ENCODE results near the gene PAWR. TPM values are rescaled to one million over a fixed set of nuclear protein-coding genes. Genes with fewer than 3 reads are reported as not detected.

PAWR gene
- total and polyA plus RNA-seq, 2 experiments from 2014 or later, result 54.4 to 62.6 TPM

DNA sequence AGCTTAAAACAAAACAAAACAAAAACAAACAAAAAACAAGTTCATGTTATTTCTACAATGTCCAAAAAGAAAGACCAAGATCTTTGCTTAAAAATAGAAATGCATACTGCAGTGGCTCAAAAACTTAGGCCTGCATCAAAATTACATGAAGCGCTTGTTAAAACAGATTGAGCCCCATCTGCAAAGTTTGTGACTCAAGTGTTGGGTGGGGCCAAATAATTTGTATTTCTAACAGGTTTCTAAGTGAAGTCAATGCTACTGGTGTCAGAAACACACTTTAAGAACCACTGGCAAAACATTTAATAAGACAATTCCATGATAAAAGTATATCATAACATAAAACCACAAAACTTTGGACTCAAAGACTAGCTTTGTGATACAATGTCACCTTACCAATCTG lies 105.6 kb downstream of the PAWR start:
- in situ Hi-C loops (cut with MboI), result no loop called here
- H3K27me3 ChIP-seq (replicated peaks; ENCODE audit: insufficient read depth), result no peaks in the 10 kb centered on the region
- H3K27ac ChIP-seq, result no peak overlapping the region
- DNase-seq, result no peak
- no peaks in the 10 kb centered on the region for H3K9me3 ChIP-seq (ENCODE audit: low read depth)
- 96 to 100% methylated on average over 1 of the region's 1 CpG for WGBS, 2 experiments (ENCODE audit: low coverage in 1 of 2, low lambda C conversion rate in 2 of 2, missing lambda C conversion rate in 2 of 2)
- no peak overlapping the region for H2AFZ ChIP-seq
- no peaks in the 10 kb centered on the region for H4K20me1 ChIP-seq (ENCODE audit: insufficient read depth)
- H3K4me3 ChIP-seq, result no peak overlapping the region
- H3K36me3 ChIP-seq (ENCODE audit: low read depth), result peaks cover 31% of the 10 kb centered on the region; the same call in 1 of the 2 replicates
- TF ChIP-seq EZH2 (IDR thresholded peaks at IDR 0.05; ENCODE audit: insufficient read depth, poor library complexity, severe bottlenecking), result no peak
- no peak for TF ChIP-seq EZH2phosphoT487 (IDR thresholded peaks at IDR 0.05; ENCODE audit: insufficient read depth, low read depth)
- H3K4me1 ChIP-seq (ENCODE audit: insufficient read depth), result no peaks in the 10 kb centered on the region
- H3K9ac ChIP-seq, result no peak overlapping the region
- peaks cover 17% of the 10 kb centered on the region for H3F3A ChIP-seq (ENCODE audit: insufficient read depth)
- H3K9me2 ChIP-seq (ENCODE audit: insufficient read depth), result no peaks in the 10 kb centered on the region
- peaks cover 6% of the 10 kb centered on the region; the same call in 1 of the 2 replicates for H3K79me2 ChIP-seq (ENCODE audit: insufficient read depth)
- H3K4me2 ChIP-seq (ENCODE audit: unreplicated experiment), result no peak overlapping the region

DNA sequence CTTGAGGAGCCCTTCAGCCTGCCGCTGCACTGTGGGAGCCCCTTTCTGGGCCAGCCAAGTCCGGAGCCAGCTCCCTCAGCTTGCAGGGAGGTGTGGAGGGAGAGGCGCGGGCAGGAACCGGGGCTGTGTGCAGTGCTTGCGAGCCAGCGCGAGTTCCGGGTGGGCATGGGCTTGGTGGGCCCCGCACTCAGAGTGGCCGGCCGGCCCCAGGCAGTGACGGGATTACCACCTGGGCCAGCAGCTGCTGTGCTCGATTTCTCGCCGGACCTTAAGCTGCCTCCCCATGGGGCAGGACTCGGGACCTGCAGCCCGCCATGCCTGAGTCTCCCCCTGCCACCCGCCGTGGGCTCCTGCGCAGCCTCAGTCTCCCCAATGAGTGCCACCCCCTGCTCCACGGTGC lies 116.9 kb downstream of the PAWR start:
- Histone ChIP-seq H3K9ac (no peak overlapping the region), H3K36me3 (ENCODE audit: low read depth) (peaks cover 24% of the 10 kb centered on the region), H2AFZ (no peak overlapping the region), H3K9me2 (ENCODE audit: insufficient read depth) (no peaks in the 10 kb centered on the region), H3K4me3 (no peak overlapping the region), H3K27me3 (replicated peaks; ENCODE audit: insufficient read depth) (no peaks in the 10 kb centered on the region), H3K27ac (no peak overlapping the region), H4K20me1 (ENCODE audit: insufficient read depth) (no peaks in the 10 kb centered on the region), H3F3A (ENCODE audit: insufficient read depth) (peaks cover 8% of the 10 kb centered on the region; the same call in 1 of the 2 replicates), H3K4me1 (ENCODE audit: insufficient read depth) (no peaks in the 10 kb centered on the region), H3K4me2 (ENCODE audit: unreplicated experiment) (no peak overlapping the region), H3K79me2 (ENCODE audit: insufficient read depth) (peaks cover 10% of the 10 kb centered on the region), H3K9me3 (ENCODE audit: low read depth) (no peaks in the 10 kb centered on the region)
- TF ChIP-seq EZH2phosphoT487 (IDR thresholded peaks at IDR 0.05; ENCODE audit: insufficient read depth, low read depth) (no peak), EZH2 (IDR thresholded peaks at IDR 0.05; ENCODE audit: insufficient read depth, poor library complexity, severe bottlenecking) (no peak)
- WGBS, 2 experiments (ENCODE audit: low coverage in 1 of 2, low lambda C conversion rate in 2 of 2, missing lambda C conversion rate in 2 of 2), result 98 to 99% methylated on average over 20 to 22 of the region's 22 CpGs
- in situ Hi-C loops (cut with MboI), result loop anchor here (25.0 kb wide), 1 partner anchor 163 kb away; no protein-coding TSS in a partner anchor
- no peak for DNase-seq

DNA sequence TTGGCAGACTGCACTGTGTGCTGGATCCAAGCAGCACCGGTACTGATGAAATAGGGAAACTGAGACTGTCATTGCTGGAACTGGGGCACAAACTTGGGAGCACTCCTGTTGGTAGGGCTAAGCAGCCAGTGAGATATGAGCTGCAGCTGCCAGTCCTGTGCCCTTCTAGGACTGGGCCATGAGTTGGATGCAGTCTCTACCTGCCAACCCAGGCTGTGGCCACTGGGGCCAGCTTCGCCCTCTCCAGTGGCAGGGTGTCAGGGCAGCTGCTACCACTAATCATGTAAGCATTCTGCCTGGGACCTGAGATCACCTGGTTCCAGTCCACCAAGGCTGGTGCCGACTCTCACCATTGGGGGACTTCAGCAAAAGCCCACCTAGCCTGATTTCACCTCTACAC lies 121.1 kb downstream of the PAWR start:
- Histone ChIP-seq H3K36me3 (ENCODE audit: low read depth) (peaks cover 30% of the 10 kb centered on the region), H3K27ac (no peak overlapping the region), H3F3A (ENCODE audit: insufficient read depth) (peaks cover 5% of the 10 kb centered on the region; the same call in 1 of the 2 replicates), H4K20me1 (ENCODE audit: insufficient read depth) (no peaks in the 10 kb centered on the region), H2AFZ (no peak overlapping the region), H3K27me3 (replicated peaks; ENCODE audit: insufficient read depth) (no peaks in the 10 kb centered on the region), H3K9me3 (ENCODE audit: low read depth) (no peaks in the 10 kb centered on the region), H3K4me2 (ENCODE audit: unreplicated experiment) (no peak overlapping the region), H3K4me1 (ENCODE audit: insufficient read depth) (no peaks in the 10 kb centered on the region), H3K79me2 (ENCODE audit: insufficient read depth) (peaks cover 16% of the 10 kb centered on the region), H3K9ac (no peak overlapping the region), H3K4me3 (no peak overlapping the region), H3K9me2 (ENCODE audit: insufficient read depth) (no peaks in the 10 kb centered on the region)
- no peak for TF ChIP-seq EZH2phosphoT487 (IDR thresholded peaks at IDR 0.05; ENCODE audit: insufficient read depth, low read depth)
- TF ChIP-seq EZH2 (IDR thresholded peaks at IDR 0.05; ENCODE audit: insufficient read depth, poor library complexity, severe bottlenecking), result no peak
- WGBS, 2 experiments (ENCODE audit: low coverage in 1 of 2, low lambda C conversion rate in 2 of 2, missing lambda C conversion rate in 2 of 2), result 80 to 83% methylated on average over 3 of the region's 3 CpGs
- in situ Hi-C loops (cut with MboI), result loop anchor here (25.0 kb wide), 1 partner anchor 168 kb away; no protein-coding TSS in a partner anchor
- DNase-seq, result no peak

DNA sequence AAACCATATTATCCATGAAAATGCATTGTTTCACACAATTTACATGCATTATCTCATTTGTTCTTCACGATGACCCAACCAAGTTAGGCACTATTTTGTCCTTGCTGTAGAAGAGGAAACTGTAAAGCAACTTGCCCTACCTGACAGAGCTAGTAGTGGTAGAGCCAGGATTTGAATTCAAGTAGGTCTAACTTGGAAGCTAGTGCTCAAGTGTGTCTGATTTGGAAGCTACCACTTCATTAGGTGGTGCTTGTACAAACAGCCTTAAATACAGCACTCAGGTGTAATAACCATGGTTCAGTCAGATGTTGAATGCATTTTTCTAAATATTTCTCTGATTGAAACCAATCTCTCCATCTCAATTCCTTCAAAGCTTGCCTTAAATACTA lies 123.6 kb downstream of the PAWR start:
- Histone ChIP-seq H3F3A (ENCODE audit: insufficient read depth) (0 out of 2 replicates have a peak, but pooled peaks cover 6% of the 10 kb centered on the region), H3K9me3 (ENCODE audit: low read depth) (no peaks in the 10 kb centered on the region), H3K27ac (no peak overlapping the region), H3K4me2 (ENCODE audit: unreplicated experiment) (no peak overlapping the region), H3K4me1 (ENCODE audit: insufficient read depth) (no peaks in the 10 kb centered on the region), H3K4me3 (no peak overlapping the region), H3K9me2 (ENCODE audit: insufficient read depth) (no peaks in the 10 kb centered on the region), H3K27me3 (replicated peaks; ENCODE audit: insufficient read depth) (no peaks in the 10 kb centered on the region), H3K79me2 (ENCODE audit: insufficient read depth) (peaks cover 16% of the 10 kb centered on the region), H2AFZ (no peak overlapping the region), H4K20me1 (ENCODE audit: insufficient read depth) (no peaks in the 10 kb centered on the region), H3K36me3 (ENCODE audit: low read depth) (peaks cover 35% of the 10 kb centered on the region), H3K9ac (no peak overlapping the region)
- no peak for DNase-seq
- WGBS, 2 experiments (ENCODE audit: low coverage in 1 of 2, low lambda C conversion rate in 2 of 2, missing lambda C conversion rate in 2 of 2), result 87 to 89% methylated on average over 1 of the region's 1 CpG
- in situ Hi-C loops (cut with MboI), result loop anchor here (25.0 kb wide), 1 partner anchor 170 kb away; no protein-coding TSS in a partner anchor
- no peak for TF ChIP-seq EZH2 (IDR thresholded peaks at IDR 0.05; ENCODE audit: insufficient read depth, poor library complexity, severe bottlenecking)
- TF ChIP-seq EZH2phosphoT487 (IDR thresholded peaks at IDR 0.05; ENCODE audit: insufficient read depth, low read depth), result no peak
